PC-9 (cell line): ENCODE results near the gene MYH7.

Experiments
- EZH2 ChIP-seq: fragments of 200-600 bp; sonication (generic); IDR thresholded peaks from 2 replicates; pipeline ENCODE4 v1.8.0; 2017; ENCODE audit warnings: antibody characterized with exemption, low read depth
- TF ChIP-seq, protein P1 (sequence below): fragments of 200-600 bp; sonication (generic); conservative IDR thresholded peaks from 2 replicates; pipeline ENCODE4 v1.6.1; 2017; ENCODE audit warnings: mixed run types, antibody characterized with exemption, mild to moderate bottlenecking, moderate library complexity

- TF ChIP-seq, protein P1, sequence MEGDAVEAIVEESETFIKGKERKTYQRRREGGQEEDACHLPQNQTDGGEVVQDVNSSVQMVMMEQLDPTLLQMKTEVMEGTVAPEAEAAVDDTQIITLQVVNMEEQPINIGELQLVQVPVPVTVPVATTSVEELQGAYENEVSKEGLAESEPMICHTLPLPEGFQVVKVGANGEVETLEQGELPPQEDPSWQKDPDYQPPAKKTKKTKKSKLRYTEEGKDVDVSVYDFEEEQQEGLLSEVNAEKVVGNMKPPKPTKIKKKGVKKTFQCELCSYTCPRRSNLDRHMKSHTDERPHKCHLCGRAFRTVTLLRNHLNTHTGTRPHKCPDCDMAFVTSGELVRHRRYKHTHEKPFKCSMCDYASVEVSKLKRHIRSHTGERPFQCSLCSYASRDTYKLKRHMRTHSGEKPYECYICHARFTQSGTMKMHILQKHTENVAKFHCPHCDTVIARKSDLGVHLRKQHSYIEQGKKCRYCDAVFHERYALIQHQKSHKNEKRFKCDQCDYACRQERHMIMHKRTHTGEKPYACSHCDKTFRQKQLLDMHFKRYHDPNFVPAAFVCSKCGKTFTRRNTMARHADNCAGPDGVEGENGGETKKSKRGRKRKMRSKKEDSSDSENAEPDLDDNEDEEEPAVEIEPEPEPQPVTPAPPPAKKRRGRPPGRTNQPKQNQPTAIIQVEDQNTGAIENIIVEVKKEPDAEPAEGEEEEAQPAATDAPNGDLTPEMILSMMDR, result no peak
- no peak for TF ChIP-seq EZH2
Observed at GRCh38 chr14:23416801-23417200, 18.7 kb downstream of the MYH7 start.
